OCI-LY3 (cell line): Measurements from ENCODE around the gene IGSF5.

Experiments used
- H2AFZ ChIP-seq: fragments of 200-600, 300-600 bp; shearing (Covaris generic); 2 replicates; pipeline ENCODE4 v1.6.0; 2014; ENCODE audit warnings: antibody characterized with exemption, low read depth, low read length
- H3K27ac ChIP-seq: fragments of 200-600, 300-600 bp; sonication (generic); 2 replicates; pipeline ENCODE4 v1.5.1; 2014; ENCODE audit warnings: mild to moderate bottlenecking, low read length, moderate library complexity, mixed read lengths
- H3K27me3 ChIP-seq: fragments of 200-600, 300-600 bp; sonication (generic); 2 replicates; pipeline ENCODE4 v1.6.1; 2014; ENCODE audit warnings: low read depth, low read length, mixed read lengths
- H3K36me3 ChIP-seq: fragments of 200-600, 300-600 bp; sonication (generic); replicated peaks from 2 replicates; pipeline ENCODE3; 2014; ENCODE audit warnings: low read depth, low read length, mixed read lengths
- H3K4me1 ChIP-seq: fragments of 300-600, 200-600 bp; sonication (generic); 2 replicates; pipeline ENCODE4 v1.6.1; 2014; ENCODE audit warnings: low read length, mixed read lengths
- H3K4me2 ChIP-seq: fragments of 200-600, 300-600 bp; sonication (generic); 2 replicates; pipeline ENCODE4 v1.6.1; 2014; ENCODE audit warnings: low read length, mixed read lengths
- H3K4me3 ChIP-seq: fragments of 300-600, 200-600 bp; sonication (generic); 2 replicates; pipeline ENCODE4 v1.5.1; 2014; ENCODE audit warnings: antibody characterized with exemption, mild to moderate bottlenecking, low read length, moderate library complexity
- H3K79me2 ChIP-seq: fragments of 300-600, 200-600 bp; shearing (Covaris generic); 2 replicates; pipeline ENCODE4 v1.6.1; 2014; ENCODE audit warnings: mild to moderate bottlenecking, low read length, mixed read lengths
- H3K9ac ChIP-seq: fragments of 300-600, 200-600 bp; shearing (Covaris generic); 2 replicates; pipeline ENCODE4 v1.6.0; 2014; ENCODE audit warnings: mild to moderate bottlenecking, low read length, moderate library complexity
- H3K9me3 ChIP-seq: fragments of 200-600, 300-600 bp; shearing (Covaris generic); 2 replicates; pipeline ENCODE4 v1.6.1; 2014; ENCODE audit warnings: low read length, mixed read lengths; ENCODE audit not compliant: insufficient read depth
- H4K20me1 ChIP-seq: fragments of 200-600, 300-600 bp; sonication (generic); 2 replicates; pipeline ENCODE4 v1.6.1; 2016; ENCODE audit warnings: low read length, mixed read lengths; ENCODE audit not compliant: insufficient read depth
- EZH2phosphoT487 ChIP-seq: fragments of 200-600 bp; shearing (Covaris generic); IDR thresholded peaks from 2 replicates; pipeline ENCODE4 v1.6.1; 2018; ENCODE audit warnings: antibody characterized with exemption, mixed run types, low read depth
- TF ChIP-seq, protein P1 (sequence below): fragments of 200-600, 300-600 bp; sonication (generic); IDR thresholded peaks from 2 replicates; pipeline ENCODE4 v1.5.1; 2014; ENCODE audit warnings: antibody characterized with exemption, low read length, low read depth

The IGSF5 gene

DNA sequence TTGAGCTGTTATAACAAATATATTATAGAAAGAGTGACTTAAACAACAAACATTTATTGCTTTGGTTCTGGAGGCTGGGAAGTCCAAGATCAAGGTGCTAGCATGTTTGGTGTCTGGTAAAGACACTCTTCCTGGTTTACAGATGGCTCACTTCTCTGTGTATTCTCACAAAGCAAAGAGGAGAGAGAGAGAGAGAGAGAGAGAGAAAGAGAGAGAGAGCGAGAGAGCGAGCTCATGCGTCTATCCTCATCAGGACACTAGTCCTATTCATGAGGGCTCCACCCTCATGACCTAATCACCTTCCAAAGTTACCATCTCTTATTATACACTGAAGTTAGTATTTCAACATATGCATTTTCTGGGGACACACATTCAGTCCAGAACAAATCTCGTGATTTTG is 89.6 kb downstream of the IGSF5 start:
- Histone ChIP-seq H3K27me3 (no peaks in the 10 kb centered on the region), H3K36me3 (no peaks in the 10 kb centered on the region), H3K79me2 (no peaks in the 10 kb centered on the region), H2AFZ (no peak overlapping the region), H3K9ac (no peak overlapping the region), H3K4me1 (no peaks in the 10 kb centered on the region), H3K4me3 (no peak overlapping the region), H3K27ac (no peak overlapping the region), H3K4me2 (no peak overlapping the region), H3K9me3 (no peaks in the 10 kb centered on the region), H4K20me1 (no peaks in the 10 kb centered on the region)
- no peak for TF ChIP-seq EZH2phosphoT487
- TF ChIP-seq, protein P1, sequence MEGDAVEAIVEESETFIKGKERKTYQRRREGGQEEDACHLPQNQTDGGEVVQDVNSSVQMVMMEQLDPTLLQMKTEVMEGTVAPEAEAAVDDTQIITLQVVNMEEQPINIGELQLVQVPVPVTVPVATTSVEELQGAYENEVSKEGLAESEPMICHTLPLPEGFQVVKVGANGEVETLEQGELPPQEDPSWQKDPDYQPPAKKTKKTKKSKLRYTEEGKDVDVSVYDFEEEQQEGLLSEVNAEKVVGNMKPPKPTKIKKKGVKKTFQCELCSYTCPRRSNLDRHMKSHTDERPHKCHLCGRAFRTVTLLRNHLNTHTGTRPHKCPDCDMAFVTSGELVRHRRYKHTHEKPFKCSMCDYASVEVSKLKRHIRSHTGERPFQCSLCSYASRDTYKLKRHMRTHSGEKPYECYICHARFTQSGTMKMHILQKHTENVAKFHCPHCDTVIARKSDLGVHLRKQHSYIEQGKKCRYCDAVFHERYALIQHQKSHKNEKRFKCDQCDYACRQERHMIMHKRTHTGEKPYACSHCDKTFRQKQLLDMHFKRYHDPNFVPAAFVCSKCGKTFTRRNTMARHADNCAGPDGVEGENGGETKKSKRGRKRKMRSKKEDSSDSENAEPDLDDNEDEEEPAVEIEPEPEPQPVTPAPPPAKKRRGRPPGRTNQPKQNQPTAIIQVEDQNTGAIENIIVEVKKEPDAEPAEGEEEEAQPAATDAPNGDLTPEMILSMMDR, result no peak

DNA sequence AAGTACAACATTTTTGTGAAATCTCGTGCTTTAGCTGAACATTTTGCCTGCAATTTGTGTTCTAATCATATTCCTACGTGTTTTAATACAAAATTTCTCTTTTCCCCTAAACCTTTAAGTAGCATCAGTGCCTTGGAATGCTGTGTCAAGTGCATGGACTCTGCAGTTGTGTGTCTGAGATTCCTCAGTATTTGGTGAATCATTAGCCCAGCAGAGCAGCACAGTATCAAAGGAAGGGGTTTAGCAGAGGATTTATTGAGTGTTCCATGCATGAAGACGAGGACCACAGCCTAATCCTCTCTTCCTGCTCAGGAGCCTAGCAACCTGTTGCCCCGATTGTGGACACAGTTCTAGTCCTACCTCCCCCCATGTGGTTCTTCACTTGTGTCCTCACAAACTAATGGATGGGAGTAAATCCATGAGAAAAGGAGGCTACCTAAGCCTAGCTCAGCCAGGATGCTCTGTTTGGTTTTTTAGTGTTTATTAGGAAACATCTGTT is 92.9 kb downstream of the IGSF5 start:
- H3K36me3 ChIP-seq, result no peaks in the 10 kb centered on the region
- H3K79me2 ChIP-seq, result no peaks in the 10 kb centered on the region
- H3K27ac ChIP-seq, result no peak overlapping the region
- H2AFZ ChIP-seq, result no peak overlapping the region
- no peaks in the 10 kb centered on the region for H3K9me3 ChIP-seq
- H4K20me1 ChIP-seq, result no peaks in the 10 kb centered on the region
- H3K9ac ChIP-seq, result no peak overlapping the region
- H3K4me2 ChIP-seq, result no peak overlapping the region
- no peaks in the 10 kb centered on the region for H3K4me1 ChIP-seq
- H3K27me3 ChIP-seq, result no peaks in the 10 kb centered on the region
- TF ChIP-seq, protein P1, result no peak
- no peak for TF ChIP-seq EZH2phosphoT487
- H3K4me3 ChIP-seq, result no peak overlapping the region

DNA sequence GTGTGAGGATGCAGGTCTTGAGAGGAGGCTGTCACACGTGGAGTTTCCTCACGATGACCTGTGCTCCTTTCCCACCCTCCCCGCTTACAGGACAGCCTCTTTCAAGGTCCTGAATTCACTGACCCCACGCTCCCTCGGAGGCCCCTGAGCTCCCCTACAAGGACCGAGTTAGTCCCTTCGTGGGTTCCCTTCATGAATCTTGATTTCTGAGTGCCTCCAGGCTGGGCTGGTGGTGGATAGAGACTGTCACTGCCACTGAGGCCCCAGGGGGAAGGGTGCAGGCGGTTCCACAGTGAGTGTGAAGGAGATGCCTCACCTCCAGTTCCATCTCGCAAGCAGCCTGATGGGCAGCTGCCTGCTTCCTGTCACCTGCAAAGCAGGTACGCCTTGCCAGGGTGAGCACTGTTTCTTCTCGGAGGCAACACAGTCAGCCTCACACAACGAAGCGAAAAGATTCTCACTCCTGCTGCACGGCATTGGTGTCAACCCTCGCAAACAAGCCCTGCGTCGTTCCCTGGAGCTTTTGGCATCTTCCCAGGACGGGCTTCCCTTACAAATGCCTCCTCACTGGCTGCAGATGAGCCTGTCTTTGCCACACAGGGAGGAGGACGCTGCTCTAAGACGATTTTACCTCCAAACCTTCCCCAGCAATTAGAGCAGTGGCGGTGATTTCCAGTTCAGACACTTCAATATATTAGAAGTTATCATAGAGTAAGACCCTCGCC is 95.6 kb downstream of the IGSF5 start:
- Histone ChIP-seq H3K4me2 (no peak overlapping the region), H3K9me3 (no peaks in the 10 kb centered on the region), H3K36me3 (no peaks in the 10 kb centered on the region), H2AFZ (no peak overlapping the region), H3K4me1 (no peaks in the 10 kb centered on the region), H3K27ac (no peak overlapping the region), H3K4me3 (no peak overlapping the region), H3K79me2 (no peaks in the 10 kb centered on the region), H4K20me1 (no peaks in the 10 kb centered on the region), H3K27me3 (no peaks in the 10 kb centered on the region), H3K9ac (no peak overlapping the region)
- TF ChIP-seq EZH2phosphoT487, result no peak
- TF ChIP-seq, protein P1, result no peak

GRCh38 chr21:39842741-39843459 is 97.9 kb downstream of the IGSF5 start:
- Histone ChIP-seq H3K27ac (no peak overlapping the region), H3K79me2 (no peaks in the 10 kb centered on the region), H3K4me2 (no peak overlapping the region), H2AFZ (no peak overlapping the region), H3K4me3 (no peak overlapping the region), H3K4me1 (no peaks in the 10 kb centered on the region), H3K36me3 (no peaks in the 10 kb centered on the region), H3K27me3 (no peaks in the 10 kb centered on the region), H3K9me3 (no peaks in the 10 kb centered on the region), H4K20me1 (no peaks in the 10 kb centered on the region), H3K9ac (no peak overlapping the region)
- TF ChIP-seq, protein P1, result no peak
- no peak for TF ChIP-seq EZH2phosphoT487
